SK-N-SH (cell line): ENCODE data around the gene KCTD8.

Source experiments
- NFIC ChIP-seq: IDR thresholded peaks from 2 replicates; pipeline ENCODE4 v1.4.0; 2012; ENCODE audit warnings: borderline replicate concordance
- RCOR1 ChIP-seq: fragments of 150-350 bp; IDR thresholded peaks from 2 replicates; pipeline ENCODE4 v1.6.1; 2017; ENCODE audit warnings: antibody characterized with exemption, low read length
- TF ChIP-seq, protein P1 (sequence below): IDR thresholded peaks from 2 replicates; pipeline ENCODE4 v1.4.0; 2012; ENCODE audit warnings: low read depth
- TF ChIP-seq, protein P2 (sequence below): fragments of 200-600 bp; sonication (generic); IDR thresholded peaks from 2 replicates; pipeline ENCODE4 v1.6.1; 2017; ENCODE audit warnings: antibody characterized with exemption, mild to moderate bottlenecking, moderate library complexity

DNA sequence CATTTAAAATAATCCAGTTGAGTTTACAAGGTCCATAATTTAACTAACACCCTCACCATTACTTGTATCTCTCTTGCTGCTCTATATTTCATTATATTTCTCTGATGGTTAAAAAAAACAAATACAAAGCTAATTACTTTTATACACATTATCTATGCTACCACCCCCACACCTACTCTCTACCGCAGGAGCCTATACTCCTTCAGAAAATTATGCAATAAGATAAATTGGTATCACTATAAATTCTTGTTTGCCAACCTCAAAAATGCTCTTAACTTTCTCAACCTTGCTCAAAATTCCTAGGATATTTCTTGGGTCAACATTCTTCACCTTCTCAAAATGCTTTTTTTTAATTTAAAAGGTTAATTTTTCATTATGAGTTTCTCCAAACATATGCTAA, 282.7 kb downstream of the KCTD8 start:
- TF ChIP-seq, protein P1, sequence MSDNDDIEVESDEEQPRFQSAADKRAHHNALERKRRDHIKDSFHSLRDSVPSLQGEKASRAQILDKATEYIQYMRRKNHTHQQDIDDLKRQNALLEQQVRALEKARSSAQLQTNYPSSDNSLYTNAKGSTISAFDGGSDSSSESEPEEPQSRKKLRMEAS: no peak
- TF ChIP-seq, protein P2, sequence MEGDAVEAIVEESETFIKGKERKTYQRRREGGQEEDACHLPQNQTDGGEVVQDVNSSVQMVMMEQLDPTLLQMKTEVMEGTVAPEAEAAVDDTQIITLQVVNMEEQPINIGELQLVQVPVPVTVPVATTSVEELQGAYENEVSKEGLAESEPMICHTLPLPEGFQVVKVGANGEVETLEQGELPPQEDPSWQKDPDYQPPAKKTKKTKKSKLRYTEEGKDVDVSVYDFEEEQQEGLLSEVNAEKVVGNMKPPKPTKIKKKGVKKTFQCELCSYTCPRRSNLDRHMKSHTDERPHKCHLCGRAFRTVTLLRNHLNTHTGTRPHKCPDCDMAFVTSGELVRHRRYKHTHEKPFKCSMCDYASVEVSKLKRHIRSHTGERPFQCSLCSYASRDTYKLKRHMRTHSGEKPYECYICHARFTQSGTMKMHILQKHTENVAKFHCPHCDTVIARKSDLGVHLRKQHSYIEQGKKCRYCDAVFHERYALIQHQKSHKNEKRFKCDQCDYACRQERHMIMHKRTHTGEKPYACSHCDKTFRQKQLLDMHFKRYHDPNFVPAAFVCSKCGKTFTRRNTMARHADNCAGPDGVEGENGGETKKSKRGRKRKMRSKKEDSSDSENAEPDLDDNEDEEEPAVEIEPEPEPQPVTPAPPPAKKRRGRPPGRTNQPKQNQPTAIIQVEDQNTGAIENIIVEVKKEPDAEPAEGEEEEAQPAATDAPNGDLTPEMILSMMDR: no peak
- TF ChIP-seq NFIC: no peak
- TF ChIP-seq RCOR1: no peak
